HEK293T (cell line): ENCODE data around the gene CACTIN.

Source experiments
- ARNT ChIP-seq: fragments of 450-650 bp; IDR thresholded peaks from 2 replicates; pipeline ENCODE4 v1.6.1; 2017; ENCODE audit warnings: mild to moderate bottlenecking
- BHLHE40 ChIP-seq: fragments of 450-650 bp; IDR thresholded peaks from 2 replicates; pipeline ENCODE4 v1.6.1; 2016; ENCODE audit warnings: mild to moderate bottlenecking, moderate library complexity, borderline replicate concordance
- ELF4 ChIP-seq: fragments of 450-650 bp; IDR thresholded peaks from 2 replicates; pipeline ENCODE4 v1.6.1; 2017; ENCODE audit warnings: antibody characterized with exemption
- FOXA1 ChIP-seq: fragments of 450-650 bp; IDR thresholded peaks from 2 replicates; pipeline ENCODE4 v1.6.1; 2016; ENCODE audit warnings: mild to moderate bottlenecking
- FOXK2 ChIP-seq: fragments of 450-650 bp; IDR thresholded peaks from 2 replicates; pipeline ENCODE4 v1.6.1; 2016; ENCODE audit warnings: mild to moderate bottlenecking
- NFRKB ChIP-seq: fragments of 450-650 bp; IDR thresholded peaks from 2 replicates; pipeline ENCODE4 v1.6.1; 2016; ENCODE audit warnings: mild to moderate bottlenecking, moderate library complexity
- SP1 ChIP-seq: fragments of 450-650 bp; IDR thresholded peaks from 2 replicates; pipeline ENCODE4 v1.6.1; 2017
- SUZ12 ChIP-seq: fragments of 450-650 bp; IDR thresholded peaks from 2 replicates; pipeline ENCODE4 v1.6.1; 2016; ENCODE audit warnings: mild to moderate bottlenecking
- ZNF384 ChIP-seq: fragments of 450-650 bp; IDR thresholded peaks from 2 replicates; pipeline ENCODE4 v1.6.1; 2016

- TF ChIP-seq SP1 (no peak), NFRKB (no peak), ELF4 (no peak), FOXA1 (no peak), ZNF384 (no peak), BHLHE40 (no peak), FOXK2 (no peak), SUZ12 (no peak), ARNT (no peak)
Observed at GRCh38 chr19:3631053-3631861, 4.7 kb upstream of the CACTIN start.
